ENCODE results near the gene ELMOD3. TPM values are rescaled to one million over a fixed set of nuclear protein-coding genes. Genes with fewer than 3 reads are reported as not detected.

Gene ELMOD3
- 4.8 and 7.2 TPM in 2 replicates for total RNA-seq

GRCh38 chr2:85354286-85355072 is at the start of gene ELMOD3, which contains the start of gene RETSAT:
ELMOD3 (plus strand) TSS chr2:85354769; CDS start chr2:85357199, 2,430 bp downstream.
RETSAT (minus strand) TSS chr2:85354528; CDS start chr2:85354507, 21 bp downstream.

DNA sequence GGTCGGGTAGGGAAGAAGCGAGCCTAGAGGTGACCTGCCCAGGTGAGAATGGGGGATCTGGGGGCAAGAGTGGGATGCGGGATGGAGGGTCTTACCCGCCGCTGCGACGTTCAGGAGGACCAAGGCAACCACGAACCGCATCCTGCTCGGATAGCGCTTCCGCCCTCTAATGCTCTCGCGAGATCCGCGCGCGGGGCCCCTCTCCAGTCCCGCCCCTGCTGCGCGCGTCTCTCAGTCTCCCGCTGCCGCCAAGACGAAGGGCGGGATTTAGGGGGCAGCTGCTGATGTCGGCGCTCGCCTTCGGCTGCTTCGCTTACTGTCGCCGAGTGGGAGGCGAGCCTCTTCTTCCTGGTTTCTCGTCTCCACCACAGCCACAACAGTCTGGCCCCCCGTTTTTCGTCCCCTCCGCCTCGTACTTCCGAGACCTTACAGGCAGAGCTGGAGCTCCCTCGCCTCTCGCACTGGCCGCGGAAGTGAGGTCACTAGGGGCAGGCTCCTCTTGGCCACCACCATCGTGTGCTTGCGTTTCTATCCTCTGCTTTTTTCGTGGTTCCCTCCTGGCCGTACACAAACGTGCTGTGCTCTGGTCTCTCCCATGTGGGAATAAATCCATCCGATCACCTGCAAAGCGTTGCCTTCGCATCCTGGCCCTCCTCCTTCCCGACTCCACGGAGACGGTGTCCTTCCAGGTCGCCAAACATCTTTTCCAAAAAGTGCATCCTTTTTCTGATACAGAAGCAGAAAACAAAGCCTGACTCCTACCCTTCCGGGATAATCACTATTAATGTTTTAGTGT is 26.5 kb upstream of the ELMOD3 start, which contains the start of gene TGOLN2:
TGOLN2 (minus strand) TSS at position 168 of the 796 bp plus-strand sequence; CDS start at position 141, 27 bp downstream.

GRCh38 chr2:85409845-85410583 is 55.4 kb downstream of the ELMOD3 start, which contains the start of gene CAPG:
CAPG (minus strand) TSS chr2:85410366; CDS start chr2:85402145, 8,221 bp downstream.

DNA sequence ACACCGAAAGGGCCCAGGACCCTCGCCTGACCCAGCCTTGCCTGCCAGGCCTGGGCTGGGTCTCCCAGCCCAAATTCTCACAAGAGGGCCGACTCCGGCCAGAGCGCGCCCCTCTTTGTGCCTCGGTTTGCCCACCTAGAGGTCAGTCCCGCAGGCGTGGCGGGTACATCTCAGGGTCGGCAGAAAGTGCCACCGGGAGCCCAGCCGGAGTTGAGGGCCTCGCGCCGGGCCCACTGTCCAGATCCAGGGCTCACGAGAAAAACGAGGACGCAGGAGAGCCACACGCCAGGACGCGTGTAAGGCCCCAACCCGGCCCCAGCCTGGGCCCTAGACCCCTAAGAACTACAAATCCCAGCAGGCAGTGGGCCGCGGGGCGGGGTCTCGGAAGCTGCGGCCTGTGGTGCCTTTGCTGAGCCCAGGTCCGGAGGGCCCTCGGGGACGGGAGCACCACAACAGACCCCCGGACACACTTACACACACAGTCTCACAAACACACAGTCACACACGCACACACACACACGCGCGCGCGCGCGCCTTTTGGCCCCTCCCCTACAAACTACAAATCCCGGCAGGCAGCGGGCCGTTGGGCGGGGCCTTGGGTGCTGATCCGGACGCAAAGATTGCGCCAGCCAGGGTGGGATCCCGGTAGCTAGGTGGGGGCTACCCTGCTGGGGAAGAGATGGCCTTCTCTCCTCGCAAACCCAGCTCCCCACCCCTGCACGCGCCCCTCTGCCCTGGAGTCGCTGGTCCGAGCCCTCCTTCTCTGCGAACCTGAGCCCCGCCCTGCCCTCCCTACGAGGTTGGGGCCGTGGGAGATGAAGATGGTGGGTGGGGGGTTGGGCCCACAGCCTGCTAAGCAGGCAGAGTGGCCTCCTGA is 63.8 kb downstream of the ELMOD3 start, which contains the start of gene SH2D6:
SH2D6 (plus strand) TSS at position 583 of the 877 bp plus-strand sequence. CDS start 10,752 bp downstream, outside the sequence.

Other genes starting within 250 kb of the ELMOD3 start
- 6.7 and 6.8 TPM in 2 replicates for gene TCF7L1, start 221.4 kb upstream of the ELMOD3 start, total RNA-seq
- gene TGOLN2, start 26.8 kb upstream of the ELMOD3 start, total RNA-seq = 79.9 and 102 TPM in 2 replicates
- gene RETSAT, start 241 bp upstream of the ELMOD3 start, total RNA-seq = 28.6 and 42.2 TPM in 2 replicates
- 42.8 and 50.4 TPM in 2 replicates for gene CAPG, start 55.6 kb downstream of the ELMOD3 start, total RNA-seq
- gene SH2D6, start 63.9 kb downstream of the ELMOD3 start, total RNA-seq = not detected in 2 replicates
- gene MAT2A, start 184.4 kb downstream of the ELMOD3 start, total RNA-seq = 105 and 115 TPM in 2 replicates
- gene GGCX, start 206.7 kb downstream of the ELMOD3 start, total RNA-seq = 49.0 and 62.2 TPM in 2 replicates
- gene VAMP8, start 222.8 kb downstream of the ELMOD3 start, total RNA-seq = 8.3 TPM in 1 of 2 replicates, not detected in the other
- gene VAMP5, start 229.7 kb downstream of the ELMOD3 start, total RNA-seq = 53.7 and 63.0 TPM in 2 replicates
- 148 and 182 TPM in 2 replicates for gene RNF181, start 241.0 kb downstream of the ELMOD3 start, total RNA-seq
- gene TMEM150A, start 247.9 kb downstream of the ELMOD3 start, total RNA-seq = 13.6 and 19.7 TPM in 2 replicates

Measured in cardiac ventricle fibroblast (primary cell).